HG03103 (cell line): Measurements from ENCODE around the gene KLHL2.
"Not testable (repeated sequence)": the region's sequence is repeated elsewhere in the genome, so short reads cannot be mapped to it uniquely, and the experiment has no call there.

ENCODE experiments used
- ATAC-seq: cut with Tn5 transposase; IDR thresholded peaks from one replicate; pipeline ENCODE4 v1.9.1; 2021; ENCODE audit warnings: low read depth; ENCODE audit not compliant: unreplicated experiment

Gene KLHL2

GRCh38 chr4:165229490-165230200 is 22.3 kb downstream of the KLHL2 start:
- not testable (repeated sequence) for ATAC-seq

DNA sequence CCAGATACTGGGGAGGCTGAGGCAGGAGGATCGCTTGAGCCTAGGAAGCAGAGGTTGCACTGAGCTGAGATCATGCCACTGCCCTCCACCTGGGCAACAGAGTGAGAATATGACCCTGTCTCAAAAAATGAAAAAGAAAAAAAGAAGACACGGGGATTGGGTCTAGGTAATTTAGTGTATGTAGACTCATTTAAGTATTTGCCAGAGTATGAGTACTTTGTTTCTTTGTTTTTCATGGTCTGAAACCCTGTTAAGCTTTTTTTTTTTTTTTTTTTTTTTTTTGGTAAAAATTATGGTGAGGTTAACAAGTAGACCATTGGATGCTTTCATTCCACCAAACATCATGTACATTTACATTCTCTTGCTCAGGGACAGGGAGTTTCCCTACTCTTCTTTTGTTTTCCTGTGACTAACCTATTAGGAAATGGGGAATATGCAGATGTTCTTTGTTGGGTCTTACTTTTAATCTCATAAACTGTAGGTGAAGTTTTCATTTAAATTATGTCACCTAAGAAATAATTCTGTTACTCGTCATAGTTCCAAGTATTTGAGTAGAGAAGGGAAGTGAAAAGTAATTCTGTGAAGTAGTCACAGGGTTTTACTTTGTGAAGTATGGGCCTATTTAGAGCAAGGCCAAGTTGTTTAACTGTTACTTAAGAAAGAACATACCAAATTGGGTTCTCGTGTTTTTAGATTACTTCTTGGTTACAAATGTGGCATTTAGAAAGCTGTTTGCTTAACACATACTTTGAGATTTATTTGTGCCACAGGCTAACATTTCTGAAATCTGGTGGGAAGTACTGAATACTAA is 25.5 kb downstream of the KLHL2 start:
- ATAC-seq = peak; percentile 45

DNA sequence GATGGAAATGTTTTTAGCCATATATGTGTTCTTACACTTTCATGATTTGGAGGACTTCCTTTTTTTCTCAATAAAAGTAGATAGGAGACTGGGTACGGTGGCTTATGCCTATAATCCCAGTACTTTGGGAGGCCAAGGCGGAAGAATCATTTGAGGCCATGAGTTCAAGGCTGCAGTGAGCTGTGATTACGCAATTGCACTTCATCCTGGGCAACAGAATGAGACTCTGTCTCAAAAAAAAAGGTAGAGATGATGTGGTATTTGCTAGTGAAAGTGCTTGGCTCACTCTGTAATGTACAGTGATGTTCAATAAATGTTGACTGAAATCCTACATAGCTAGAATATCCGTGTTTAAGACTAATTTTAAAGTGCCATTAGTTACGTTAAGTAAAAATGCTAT is 27.4 kb downstream of the KLHL2 start:
- ATAC-seq = no peak

GRCh38 chr4:165236852-165237251 is 29.5 kb downstream of the KLHL2 start:
- not testable (repeated sequence) for ATAC-seq

DNA sequence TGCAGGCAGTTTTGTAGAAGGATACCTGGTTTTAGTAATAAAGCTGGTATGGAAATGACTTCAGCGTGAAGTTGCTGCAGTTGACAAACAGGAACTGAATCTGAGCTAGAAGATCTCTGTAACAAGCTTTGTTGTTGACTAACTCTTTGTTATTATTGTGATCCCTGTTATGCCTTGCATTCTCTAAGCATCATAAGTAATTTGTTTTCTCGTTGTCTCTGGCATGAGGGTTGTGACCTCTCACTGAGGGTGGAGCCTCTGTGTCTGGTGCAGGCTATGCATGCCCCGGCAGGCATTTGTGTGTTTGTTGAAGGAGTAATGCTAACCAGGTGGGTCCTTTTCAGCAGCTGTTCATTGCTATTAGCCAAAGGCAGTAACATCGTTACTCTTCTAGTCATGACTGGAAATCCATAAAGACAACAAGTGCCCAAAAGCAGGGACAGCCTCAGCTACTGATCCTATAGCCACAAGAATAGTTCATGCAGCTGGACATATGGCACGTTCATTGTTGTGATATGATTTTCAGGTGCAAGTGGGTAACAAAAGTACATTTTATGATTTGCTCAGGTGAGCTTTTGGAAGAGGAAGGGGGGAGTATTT is 30.8 kb downstream of the KLHL2 start:
- peak; percentile 74 for ATAC-seq

GRCh38 chr4:165240761-165241160 is 33.4 kb downstream of the KLHL2 start:
- ATAC-seq = not testable (repeated sequence)

DNA sequence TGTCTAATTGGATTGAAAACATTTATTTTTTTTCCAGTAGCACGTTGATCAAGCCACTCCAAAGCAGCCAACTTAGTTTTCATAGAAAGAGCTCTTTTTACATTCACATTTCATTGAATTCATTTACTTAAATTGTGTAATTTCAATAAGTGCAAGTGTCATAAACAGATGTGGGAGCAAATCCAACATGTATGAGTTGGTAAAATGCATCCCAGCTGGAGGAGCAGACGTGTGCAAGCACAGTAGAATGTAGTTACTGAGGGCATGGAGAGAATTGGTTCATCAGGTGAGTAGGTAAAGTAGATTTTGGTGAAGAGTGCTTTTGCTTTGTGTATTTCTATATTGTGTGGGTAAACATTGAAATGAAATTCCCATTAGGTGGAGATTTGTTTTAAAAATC is 36.8 kb downstream of the KLHL2 start:
- not testable (repeated sequence) for ATAC-seq

DNA sequence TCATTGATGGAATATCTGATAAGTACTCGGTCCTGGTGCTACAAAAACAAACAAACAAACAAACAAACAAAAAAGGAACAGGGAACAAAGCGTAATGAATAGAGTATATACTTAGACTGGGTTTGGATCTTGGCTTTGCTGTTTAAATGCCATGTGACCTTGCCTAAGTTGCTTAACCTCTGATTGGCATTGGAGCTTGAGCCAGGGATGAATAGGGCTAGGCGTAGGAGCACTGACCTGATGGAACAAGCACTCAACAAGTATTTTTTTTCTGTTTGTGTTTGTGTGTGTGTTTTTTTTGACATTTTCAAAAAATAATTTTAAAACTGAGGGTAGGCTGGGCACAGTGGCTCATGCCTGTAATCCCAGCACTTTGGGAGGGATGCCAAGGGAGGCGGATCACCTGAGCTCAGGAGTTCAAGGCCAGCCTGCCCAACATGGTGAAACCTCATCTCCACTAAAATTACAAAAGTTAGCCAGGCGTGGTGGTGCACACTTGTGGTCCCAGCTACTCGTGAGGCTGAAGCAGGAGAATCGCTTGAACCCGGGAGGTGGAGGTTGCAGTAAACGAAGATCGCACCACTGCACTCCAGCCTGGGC is 37.3 kb downstream of the KLHL2 start:
- not testable (repeated sequence) for ATAC-seq

- ATAC-seq = no peak
Observed at GRCh38 chr4:165248102-165248501, 40.7 kb downstream of the KLHL2 start.

DNA sequence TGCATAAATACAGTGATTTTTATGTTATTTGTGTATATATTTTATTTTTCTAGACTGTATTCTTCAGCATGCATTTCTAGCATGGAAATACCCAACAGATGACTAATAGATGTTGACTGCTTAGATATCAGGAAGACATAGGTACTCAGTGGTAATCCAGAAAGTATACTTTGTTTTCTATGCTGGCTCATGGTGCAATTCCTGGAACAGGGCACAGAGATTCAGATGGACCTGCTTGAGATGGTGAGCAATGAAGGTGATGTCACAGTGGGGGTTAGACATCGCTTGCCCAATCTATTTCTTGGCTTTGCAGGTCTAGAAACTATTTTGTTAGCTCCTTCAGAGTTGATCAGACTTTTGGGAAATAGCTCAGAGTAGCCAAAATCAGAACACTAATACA is 41.5 kb downstream of the KLHL2 start:
- not testable (repeated sequence) for ATAC-seq

DNA sequence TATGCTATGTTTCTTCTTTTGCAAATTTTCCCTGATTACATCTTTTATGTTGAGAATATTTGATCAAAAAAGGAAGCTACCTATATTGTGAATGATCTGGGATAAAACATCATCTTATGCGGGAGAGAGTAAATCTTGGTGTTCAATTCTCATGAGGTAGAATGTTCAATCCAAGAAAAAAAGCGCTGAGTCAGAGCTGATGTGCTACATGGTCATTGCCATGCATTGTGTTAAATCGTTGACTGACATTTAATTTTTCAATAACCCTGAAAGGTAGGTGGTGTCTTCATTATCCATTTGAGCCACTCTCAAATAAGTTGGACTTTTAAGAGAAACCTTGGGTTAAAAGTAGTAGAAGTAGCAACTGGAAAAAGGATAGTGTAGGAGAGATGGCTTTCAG is 47.4 kb downstream of the KLHL2 start:
- ATAC-seq = not testable (repeated sequence)

- peak; percentile 99 for ATAC-seq
Observed at GRCh38 chr4:165255439-165255838, 48.1 kb downstream of the KLHL2 start.

- not testable (repeated sequence) for ATAC-seq
Observed at GRCh38 chr4:165256074-165256659, 48.8 kb downstream of the KLHL2 start.

DNA sequence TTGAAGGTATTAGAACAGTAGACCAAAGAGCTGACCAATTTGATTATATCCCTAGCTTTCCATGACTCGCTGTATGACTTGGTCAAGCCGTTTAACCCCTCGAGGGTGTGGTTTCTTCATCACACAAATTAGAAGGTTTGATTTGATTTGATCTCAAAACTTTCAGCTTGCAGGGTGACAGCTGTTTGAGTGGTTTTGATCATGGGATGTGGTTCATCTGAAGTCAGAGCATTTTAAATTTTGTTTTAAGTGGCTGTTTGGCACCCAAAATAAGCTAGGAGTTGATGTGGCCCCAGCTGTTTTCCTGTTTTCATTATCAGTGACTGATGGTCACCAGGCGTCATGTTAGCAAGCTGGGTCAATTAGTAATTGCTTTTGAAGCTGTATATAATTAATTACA is 52.4 kb downstream of the KLHL2 start:
- ATAC-seq = not testable (repeated sequence)

DNA sequence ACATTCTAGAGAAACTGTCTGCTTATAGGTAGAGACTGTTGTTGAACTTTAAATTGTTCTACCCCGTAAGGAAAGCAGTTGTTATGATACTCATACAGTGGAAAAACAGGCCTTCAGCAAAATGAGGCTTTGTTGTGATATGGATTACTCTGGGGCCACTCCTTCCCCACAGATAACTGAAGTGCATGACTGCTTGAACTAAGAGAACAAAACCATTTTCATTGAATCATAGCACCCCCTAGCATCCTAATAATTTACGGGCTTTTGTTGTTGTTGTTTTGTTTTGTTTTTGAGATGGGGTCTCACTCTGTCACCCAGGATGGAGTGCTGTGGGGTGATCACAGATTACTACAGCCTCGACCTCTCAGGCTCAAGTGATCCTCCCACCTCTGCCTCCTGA is 54.9 kb downstream of the KLHL2 start:
- ATAC-seq = not testable (repeated sequence)

DNA sequence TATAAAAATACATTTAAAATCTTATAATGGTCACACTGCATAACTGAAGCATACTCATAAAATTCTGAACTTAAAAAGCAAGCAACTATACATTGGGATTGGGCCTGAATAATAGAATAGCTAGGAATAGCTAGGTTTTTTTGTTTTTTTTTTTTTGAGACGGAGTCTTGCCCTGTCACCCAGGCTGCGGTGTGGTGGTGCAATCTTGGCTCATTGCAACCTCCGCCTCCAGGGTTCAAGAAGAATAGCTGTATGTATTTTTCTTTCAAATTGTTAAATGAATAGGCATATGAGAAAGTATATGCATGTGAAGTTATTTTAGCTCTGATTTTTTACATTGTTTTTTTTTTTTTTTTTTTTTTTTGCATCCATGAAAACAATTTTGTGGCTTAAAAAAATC is 56.1 kb downstream of the KLHL2 start:
- ATAC-seq = not testable (repeated sequence)

DNA sequence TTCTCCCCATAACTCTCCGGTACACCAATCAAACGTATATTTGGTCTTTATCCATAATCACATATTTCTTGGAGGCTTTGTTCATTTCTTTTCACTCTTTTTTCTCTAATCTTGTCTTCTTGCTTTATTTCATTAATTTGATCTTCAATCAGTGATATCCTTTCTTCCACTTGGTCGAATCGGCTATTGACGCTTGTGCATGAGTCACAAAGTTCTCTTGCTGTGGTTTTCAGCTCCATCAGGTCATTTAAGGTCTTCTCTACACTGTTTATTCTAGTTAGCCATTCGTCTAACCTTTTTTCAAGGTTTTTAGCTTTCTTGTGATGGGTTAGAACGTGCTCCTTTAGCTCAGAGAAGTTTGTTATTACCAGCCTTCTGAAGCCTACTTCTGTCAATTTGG is 62.6 kb downstream of the KLHL2 start:
- ATAC-seq = not testable (repeated sequence)

DNA sequence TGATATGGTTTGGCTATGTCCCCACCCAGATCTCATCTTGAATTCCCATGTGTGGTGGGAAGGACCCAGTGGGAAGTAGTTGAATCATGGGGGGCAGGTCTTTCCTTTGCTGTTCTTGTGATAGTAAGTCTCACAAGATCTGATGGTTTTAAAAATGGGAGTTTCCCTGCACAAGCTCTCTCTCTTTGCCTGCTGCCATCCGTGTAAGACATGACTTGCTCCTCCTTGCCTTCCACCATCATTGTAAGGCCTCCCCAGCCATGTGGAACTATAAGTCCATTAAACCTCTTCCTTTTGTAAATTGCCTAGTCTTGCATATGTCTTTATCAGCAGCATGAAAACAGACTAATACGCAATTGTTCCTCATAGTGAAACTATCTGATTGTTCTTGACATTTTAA is 66.1 kb downstream of the KLHL2 start:
- ATAC-seq = not testable (repeated sequence)

DNA sequence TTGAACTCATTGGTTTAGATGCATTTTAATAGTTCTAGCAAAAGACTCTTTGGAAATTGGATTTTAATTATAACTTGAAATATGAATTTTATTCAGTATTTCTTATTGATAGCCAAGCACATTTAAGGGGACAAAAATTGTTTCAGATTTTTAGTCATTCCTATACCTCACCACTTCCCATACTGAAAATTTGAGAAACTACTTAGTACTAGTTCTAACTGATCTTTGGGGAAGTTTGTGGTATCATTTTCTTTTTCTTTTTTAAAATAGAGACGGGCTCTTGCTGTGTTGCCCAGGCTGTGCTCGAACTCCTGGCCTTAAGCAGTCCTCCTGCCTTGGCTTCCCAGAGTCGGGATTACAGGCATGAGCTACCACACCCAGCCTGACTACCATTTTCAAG is 68.0 kb downstream of the KLHL2 start:
- not testable (repeated sequence) for ATAC-seq

DNA sequence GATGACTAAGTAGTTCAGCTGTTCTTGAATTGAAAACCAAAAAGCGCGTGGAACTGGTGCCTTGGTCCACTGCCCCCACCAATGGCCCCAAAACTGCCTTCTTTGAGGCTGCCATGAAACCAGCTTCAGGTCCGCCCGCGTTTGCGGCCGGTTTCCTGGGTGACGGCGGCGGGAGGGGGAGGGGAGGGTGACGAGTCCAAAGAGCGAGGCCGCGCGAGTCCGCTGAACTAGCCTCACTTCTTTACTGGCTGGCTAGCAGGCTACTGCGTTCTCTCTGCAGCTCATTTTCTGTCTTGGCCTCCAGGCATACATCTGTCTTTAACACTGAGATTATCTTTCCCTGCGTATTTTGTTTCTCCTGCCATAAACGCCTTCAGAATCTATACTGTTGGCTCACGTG is 72.2 kb downstream of the KLHL2 start:
- ATAC-seq = not testable (repeated sequence)

DNA sequence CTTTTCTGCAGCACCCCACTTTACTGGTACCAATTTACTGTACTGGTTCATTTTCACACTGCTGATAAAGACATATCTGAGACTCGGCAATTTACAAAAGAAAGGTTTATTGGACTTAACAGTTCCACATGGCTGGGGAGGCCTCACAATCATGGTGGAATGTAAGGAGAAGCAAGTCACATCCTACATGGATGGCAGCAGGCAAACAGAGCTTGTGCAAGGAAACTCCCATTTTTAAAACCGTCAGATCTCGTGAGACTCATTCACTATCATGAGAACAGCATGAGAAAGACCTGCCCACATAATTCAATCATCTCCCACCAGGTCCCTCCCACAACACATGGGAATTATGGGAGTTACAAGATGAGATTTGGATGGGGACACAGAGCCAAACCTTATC is 77.3 kb downstream of the KLHL2 start:
- ATAC-seq = not testable (repeated sequence)
